Endothelial cell of umbilical vein (primary cell): Measurements from ENCODE around the gene PTPRU. TPM values are rescaled to one million over a fixed set of nuclear protein-coding genes. Genes with fewer than 3 reads are reported as not detected.

Experiments used
- BruUV-seq: library from RNA; stranded (reverse); fragments of 400-500 nt; replicated peaks from 2 replicates; lab custom pipeline; 2021; lab: Mats Ljungman, UMichigan
- CTCF ChIA-PET: fragments of 300-600, 350-600 bp; sonication (Branson Sonifier 250); formaldehyde crosslinking; loops from one replicate; lab custom pipeline; 2021; ENCODE audit warnings: antibody characterized with exemption, inconsistent platforms; lab: Charles Lee
- POLR2A ChIA-PET: fragments of 300-600, 350-600 bp; sonication (Branson Sonifier 250); formaldehyde crosslinking; loops from one replicate; lab custom pipeline; 2021; ENCODE audit warnings: antibody characterized with exemption, inconsistent platforms; lab: Charles Lee
- DNase-seq: peaks from one replicate; pipeline ENCODE4 v3.0.0-alpha.2; 2011; ENCODE audit warnings: low read depth, low spot score
- FAIRE-seq: peaks from 2 replicates; lab custom pipeline; 2011; peaks lifted over from hg19 to GRCh38; lab: Jason Lieb, UNC
- H2AFZ ChIP-seq: 2 replicates; pipeline ENCODE4 v1.6.0; 2012; ENCODE audit warnings: low read depth, low read length, control low read depth, inconsistent platforms
- H3K27ac ChIP-seq: 2 replicates; pipeline ENCODE4 v1.5.1; 2011; ENCODE audit warnings: low read depth, mild to moderate bottlenecking, control low read depth, low read length, moderate library complexity; ENCODE audit not compliant: insufficient read depth
- H3K27me3 ChIP-seq, 2 experiments: 2 replicates each; pipeline versions ENCODE4 v1.6.0 to v1.6.1; 2011; ENCODE audit warnings: low read length in 2 of 2, mixed read lengths in 1 of 2; ENCODE audit not compliant: control insufficient read depth in 2 of 2, insufficient read depth in 2 of 2
- H3K36me3 ChIP-seq, 2 experiments: 2 replicates in 1 of 2; 3 replicates in 1 of 2; pipeline ENCODE4 v1.5.1; 2011; ENCODE audit warnings: low read length in 2 of 2, mild to moderate bottlenecking in 1 of 2, moderate library complexity in 1 of 2; ENCODE audit not compliant: control insufficient read depth in 2 of 2, insufficient read depth in 2 of 2; ENCODE audit errors: extremely low read depth in 1 of 2
- H3K4me1 ChIP-seq: 3 replicates; pipeline ENCODE4 v1.5.1; 2011; ENCODE audit warnings: mild to moderate bottlenecking, low read length; ENCODE audit not compliant: control insufficient read depth, insufficient read depth; ENCODE audit errors: extremely low read depth
- H3K4me2 ChIP-seq: 2 replicates; pipeline ENCODE4 v1.6.1; 2011; ENCODE audit warnings: low read length, control low read depth, mixed read lengths; ENCODE audit not compliant: insufficient read depth
- H3K4me3 ChIP-seq, 3 experiments: fragments of 200-600 bp in 1 of 3; sonication (generic), shearing (Covaris generic) in 1 of 3; replicated peaks in 1 of 3; 2 replicates each; pipeline ENCODE4 v1.5.1; 2011 to 2016; ENCODE audit warnings: control low read depth in 3 of 3, low read length in 3 of 3, mild to moderate bottlenecking in 2 of 3, inconsistent platforms in 1 of 3, low read depth in 1 of 3, moderate library complexity in 1 of 3; ENCODE audit not compliant: insufficient read depth in 1 of 3
- H3K79me2 ChIP-seq: 2 replicates; pipeline ENCODE4 v1.6.0; 2012; ENCODE audit warnings: low read length, inconsistent platforms; ENCODE audit not compliant: control insufficient read depth, insufficient read depth
- H3K9ac ChIP-seq: replicated peaks from 2 replicates; pipeline ENCODE3; 2011; ENCODE audit warnings: low read length, control low read depth; ENCODE audit not compliant: insufficient read depth; ENCODE audit errors: extremely low read depth
- H3K9me1 ChIP-seq: replicated peaks from 3 replicates; pipeline ENCODE4 v1.6.0; 2011; ENCODE audit warnings: mild to moderate bottlenecking, low read length; ENCODE audit not compliant: control insufficient read depth, insufficient read depth; ENCODE audit errors: extremely low read depth
- H3K9me3 ChIP-seq: replicated peaks from 2 replicates; pipeline ENCODE4 v1.5.1; 2012; ENCODE audit warnings: low read length, inconsistent platforms; ENCODE audit not compliant: control insufficient read depth, insufficient read depth
- H4K20me1 ChIP-seq: replicated peaks from 2 replicates; pipeline ENCODE3; 2011; ENCODE audit warnings: mild to moderate bottlenecking, low read length; ENCODE audit not compliant: control insufficient read depth, insufficient read depth; ENCODE audit errors: extremely low read depth
- EZH2 ChIP-seq: IDR thresholded peaks from 2 replicates; pipeline ENCODE4 v1.6.1; 2012; ENCODE audit warnings: borderline replicate concordance, low read depth, mild to moderate bottlenecking, moderate library complexity, low read length, inconsistent platforms; ENCODE audit not compliant: severe bottlenecking
- FOS ChIP-seq: IDR thresholded peaks from 2 replicates; pipeline ENCODE4 v1.6.1; 2011; ENCODE audit warnings: mild to moderate bottlenecking, low read length, moderate library complexity, borderline replicate concordance; ENCODE audit not compliant: insufficient read depth
- GATA2 ChIP-seq: IDR thresholded peaks from 2 replicates; pipeline ENCODE4 v1.7.0; 2011; ENCODE audit warnings: low read depth, mild to moderate bottlenecking, moderate library complexity, mixed read lengths, low read length; ENCODE audit not compliant: insufficient read length, insufficient read depth
- JUN ChIP-seq: IDR thresholded peaks from 2 replicates; pipeline ENCODE4 v1.6.1; 2011; ENCODE audit warnings: borderline replicate concordance, low read depth; ENCODE audit not compliant: insufficient read length, insufficient read depth
- MYC ChIP-seq: IDR thresholded peaks from one replicate; pipeline ENCODE4 v1.6.1; 2011; ENCODE audit warnings: mild to moderate bottlenecking, low read depth, low read length
- POLR2A ChIP-seq: IDR thresholded peaks from 2 replicates; pipeline ENCODE4 v1.6.1; 2012; ENCODE audit warnings: low read depth, mild to moderate bottlenecking, control low read depth, low read length
- POLR2AphosphoS5 ChIP-seq: IDR thresholded peaks from 2 replicates; pipeline ENCODE4 v1.6.1; 2012; ENCODE audit warnings: low read depth, mild to moderate bottlenecking, control low read depth, low read length, moderate library complexity; ENCODE audit not compliant: insufficient read depth
- dilution Hi-C: fragments of 300-500 bp; cut with MboI; formaldehyde crosslinking; loops from one replicate; pipeline ENCODE4 v1.15.0; 2019; ENCODE audit warnings: low sequenced_read_pairs; ENCODE audit not compliant: extremely low pct_ligation_motif_present
- intact Hi-C: fragments of 100-400 bp; cut with micrococcal nuclease; formaldehyde crosslinking; loops from one replicate; pipeline ENCODE4 v1.10.0; 2022
- polyA plus RNA-seq, 4 experiments: library from polyadenylated mRNA; depleted of rRNA in 3 of 4; stranded (reverse) in 3 of 4; unstranded in 1 of 4; fragments of >200 nt; gene quantifications; 2 replicates each; pipeline versions ENCODE4 v1.2.1 to v1.2.3, GENCODE V29; 2011 to 2012; ENCODE audit warnings: missing spikeins in 1 of 4
- total RNA-seq: library from RNA; stranded (reverse); gene quantifications from 2 replicates; pipeline ENCODE4 v1.2.3, GENCODE V29; 2021
- TF ChIP-seq, protein P1 (sequence below): IDR thresholded peaks from 2 replicates; pipeline ENCODE4 v1.6.1; 2011; ENCODE audit not compliant: insufficient read depth, insufficient read length
- TF ChIP-seq, protein P2 (sequence below), 2 donors: IDR thresholded peaks; 1 replicate in 1 of 2; 2 replicates in 1 of 2; pipeline ENCODE4 v1.5.1; 2011; ENCODE audit warnings: low read length in 2 of 2, mild to moderate bottlenecking in 2 of 2, moderate library complexity in 2 of 2, control low read depth in 1 of 2, inconsistent platforms in 1 of 2, low read depth in 1 of 2; ENCODE audit not compliant: insufficient read depth in 1 of 2; ENCODE audit errors: extremely low read depth in 1 of 2

Gene PTPRU
- total and polyA plus RNA-seq, 2 donors (not counting 3 experiments of a cell fraction or from before 2014, with no cell fraction given): 0.58 to 2.6 TPM

DNA sequence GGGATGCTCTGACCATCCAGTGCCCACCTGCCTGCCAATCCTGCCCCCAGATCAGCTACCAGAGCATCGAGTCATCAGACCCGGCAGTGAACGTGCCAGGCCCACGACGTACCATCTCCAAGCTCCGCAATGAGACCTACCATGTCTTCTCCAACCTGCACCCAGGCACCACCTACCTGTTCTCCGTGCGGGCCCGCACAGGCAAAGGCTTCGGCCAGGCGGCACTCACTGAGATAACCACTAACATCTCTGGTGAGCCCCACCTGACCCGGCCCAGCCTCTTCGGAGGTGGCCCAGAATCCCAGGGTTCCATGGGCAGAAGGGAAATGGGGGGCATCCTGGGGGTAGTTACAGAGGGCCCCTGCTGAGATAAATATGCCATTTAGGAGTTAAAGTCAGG is 43.1 kb downstream of the PTPRU start:
- ChIA-PET POLR2A (no interaction called here), CTCF (no interaction called here)
- TF ChIP-seq POLR2A: no peak
- TF ChIP-seq FOS: no peak
- TF ChIP-seq JUN: no peak
- TF ChIP-seq, protein P1, sequence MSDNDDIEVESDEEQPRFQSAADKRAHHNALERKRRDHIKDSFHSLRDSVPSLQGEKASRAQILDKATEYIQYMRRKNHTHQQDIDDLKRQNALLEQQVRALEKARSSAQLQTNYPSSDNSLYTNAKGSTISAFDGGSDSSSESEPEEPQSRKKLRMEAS: no peak
- TF ChIP-seq MYC: no peak
- TF ChIP-seq, protein P2, sequence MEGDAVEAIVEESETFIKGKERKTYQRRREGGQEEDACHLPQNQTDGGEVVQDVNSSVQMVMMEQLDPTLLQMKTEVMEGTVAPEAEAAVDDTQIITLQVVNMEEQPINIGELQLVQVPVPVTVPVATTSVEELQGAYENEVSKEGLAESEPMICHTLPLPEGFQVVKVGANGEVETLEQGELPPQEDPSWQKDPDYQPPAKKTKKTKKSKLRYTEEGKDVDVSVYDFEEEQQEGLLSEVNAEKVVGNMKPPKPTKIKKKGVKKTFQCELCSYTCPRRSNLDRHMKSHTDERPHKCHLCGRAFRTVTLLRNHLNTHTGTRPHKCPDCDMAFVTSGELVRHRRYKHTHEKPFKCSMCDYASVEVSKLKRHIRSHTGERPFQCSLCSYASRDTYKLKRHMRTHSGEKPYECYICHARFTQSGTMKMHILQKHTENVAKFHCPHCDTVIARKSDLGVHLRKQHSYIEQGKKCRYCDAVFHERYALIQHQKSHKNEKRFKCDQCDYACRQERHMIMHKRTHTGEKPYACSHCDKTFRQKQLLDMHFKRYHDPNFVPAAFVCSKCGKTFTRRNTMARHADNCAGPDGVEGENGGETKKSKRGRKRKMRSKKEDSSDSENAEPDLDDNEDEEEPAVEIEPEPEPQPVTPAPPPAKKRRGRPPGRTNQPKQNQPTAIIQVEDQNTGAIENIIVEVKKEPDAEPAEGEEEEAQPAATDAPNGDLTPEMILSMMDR (IDR thresholded peaks at IDR 0.05; ENCODE audit: extremely low read depth in 1 of 2, insufficient read depth in 1 of 2, low read depth in 1 of 2, low read length in 2 of 2): no peak
- no peak for TF ChIP-seq POLR2AphosphoS5
- TF ChIP-seq EZH2: no peak
- no peak for TF ChIP-seq GATA2
- Histone ChIP-seq H3K4me3 (no peak overlapping the region), H3K9ac (no peak overlapping the region), H3K27me3 (no peaks in the 10 kb centered on the region), H3K79me2 (no peaks in the 10 kb centered on the region), H3K36me3 (no peaks in the 10 kb centered on the region), H3K4me1 (no peaks in the 10 kb centered on the region), H3K9me1 (no peaks in the 10 kb centered on the region), H3K27ac (no peak overlapping the region), H3K4me2 (no peak overlapping the region), H2AFZ (no peak overlapping the region), H4K20me1 (no peaks in the 10 kb centered on the region), H3K9me3 (no peaks in the 10 kb centered on the region)
- intact Hi-C loops (no loop called here), dilution Hi-C loops (no loop called here)
- no peak for FAIRE-seq
- BruUV-seq: no TSS peak
- no peak for DNase-seq
